Esophagus muscularis mucosa (tissue), 4 donors: ENCODE measurements around the gene GXYLT1.

Source experiments
- CTCF ChIP-seq, 3 experiments: fragments of 200-600 bp in 2 of 3; fragments of 450-650 bp in 1 of 3; sonication (generic) in 2 of 3; IDR thresholded peaks; one replicate each; pipeline ENCODE4 v1.5.1; 2017 to 2019; ENCODE audit warnings: antibody characterized with exemption in 3 of 3, mild to moderate bottlenecking in 2 of 3, moderate library complexity in 1 of 3
- EP300 ChIP-seq: sonication (generic); formaldehyde crosslinking; IDR thresholded peaks from one replicate; pipeline ENCODE4 v1.6.1; 2017; ENCODE audit warnings: antibody characterized with exemption
- POLR2A ChIP-seq: fragments of 450-650 bp; IDR thresholded peaks from one replicate; pipeline ENCODE4 v1.6.1; 2017; ENCODE audit warnings: antibody characterized with exemption, moderate library complexity, mild to moderate bottlenecking, low read depth
- POLR2AphosphoS5 ChIP-seq, 2 donors: sonication (generic); formaldehyde crosslinking; IDR thresholded peaks; one replicate each; pipeline ENCODE4 v1.6.1; 2017; ENCODE audit warnings: antibody characterized with exemption in 2 of 2

GRCh38 chr12:42135259-42135814 lies 9.3 kb downstream of the GXYLT1 start:
- no peak for TF ChIP-seq CTCF (IDR thresholded peaks at IDR 0.05)
- TF ChIP-seq POLR2AphosphoS5 (IDR thresholded peaks at IDR 0.05), result no peak
- TF ChIP-seq EP300, result no peak
- no peak for TF ChIP-seq POLR2A
